Activated CD8-positive, alpha-beta memory T cell treated with anti-CD3 and anti-CD28 coated beads, Interleukin-2, amount 50 U/mL, for 1 hour (primary cell): Measurements from ENCODE around the gene ARL15.

Source experiments
- DNase-seq: peaks from one replicate; pipeline ENCODE4 v3.0.0-alpha.2; 2020; ENCODE audit errors: extremely low read depth

ARL15 gene

DNA sequence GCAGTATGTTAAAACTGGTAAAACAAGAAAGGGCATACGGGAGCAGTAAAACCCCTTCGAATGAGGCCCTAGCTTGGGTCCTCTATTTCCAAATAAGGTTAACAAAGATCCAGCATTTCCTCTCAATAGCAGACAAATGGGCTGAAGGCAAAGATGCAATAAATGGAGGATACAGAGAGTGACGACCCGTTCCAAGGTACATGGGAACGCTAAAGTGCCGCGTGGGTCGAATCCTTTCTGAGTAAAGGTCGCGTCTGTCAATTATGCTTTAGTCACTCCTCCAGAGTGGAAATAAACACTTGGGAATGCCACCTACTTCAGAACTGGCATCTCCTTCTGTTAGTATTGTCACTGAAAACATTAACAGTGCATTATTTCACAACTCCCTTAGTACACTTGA, 24.7 kb downstream of the ARL15 start:
- no peak for DNase-seq

DNA sequence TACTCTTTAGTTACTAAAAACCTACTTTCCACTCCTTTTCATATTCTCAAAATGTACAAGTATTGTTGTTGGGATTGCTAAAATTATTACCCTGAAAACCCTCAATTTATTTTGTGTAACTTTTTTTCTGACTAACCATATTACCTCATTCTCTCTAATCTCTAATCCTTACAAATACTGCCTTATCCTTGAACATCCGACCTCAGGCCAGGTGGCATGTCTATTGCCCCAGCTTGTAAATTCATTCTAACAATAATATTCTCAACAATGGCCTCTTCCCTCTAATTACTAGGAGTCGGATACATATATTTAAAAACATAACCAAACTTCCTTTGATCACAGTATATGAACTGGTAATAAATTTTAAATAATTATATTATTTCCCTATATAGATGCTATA, 25.8 kb downstream of the ARL15 start:
- DNase-seq, result no peak

DNA sequence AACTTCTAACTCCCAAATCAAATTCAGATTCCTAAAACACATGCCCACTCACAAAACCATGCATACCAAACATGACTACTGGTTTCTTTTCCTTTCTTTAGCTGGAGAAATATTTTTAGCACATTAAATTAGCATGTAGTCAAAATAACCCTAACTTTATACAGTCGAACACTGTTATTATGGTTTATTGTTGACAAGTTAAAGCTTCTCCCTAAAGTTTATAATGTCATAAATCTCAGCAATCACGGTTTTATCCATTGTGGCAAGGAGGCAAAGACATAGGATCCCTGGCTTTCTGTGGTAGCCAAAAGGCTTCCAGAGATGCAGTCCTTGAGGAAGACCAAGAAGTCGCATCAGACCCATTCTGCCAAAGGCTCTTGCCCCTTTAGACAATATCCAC, 27.5 kb downstream of the ARL15 start:
- DNase-seq, result no peak

- DNase-seq, result no peak
Observed at GRCh38 chr5:54281960-54282692, 28.2 kb downstream of the ARL15 start.

- no peak for DNase-seq
Observed at GRCh38 chr5:54279960-54280359, 30.4 kb downstream of the ARL15 start.

- no peak for DNase-seq
Observed at GRCh38 chr5:54278979-54279717, 31.2 kb downstream of the ARL15 start.

- DNase-seq, result no peak
Observed at GRCh38 chr5:54278036-54278830, 32.1 kb downstream of the ARL15 start.

GRCh38 chr5:54276048-54276447, 34.3 kb downstream of the ARL15 start:
- DNase-seq, result no peak

GRCh38 chr5:54275361-54275760, 35.0 kb downstream of the ARL15 start:
- no peak for DNase-seq

GRCh38 chr5:54274944-54275343, 35.4 kb downstream of the ARL15 start:
- no peak for DNase-seq

- no peak for DNase-seq
Observed at GRCh38 chr5:54273715-54274114, 36.7 kb downstream of the ARL15 start.

DNA sequence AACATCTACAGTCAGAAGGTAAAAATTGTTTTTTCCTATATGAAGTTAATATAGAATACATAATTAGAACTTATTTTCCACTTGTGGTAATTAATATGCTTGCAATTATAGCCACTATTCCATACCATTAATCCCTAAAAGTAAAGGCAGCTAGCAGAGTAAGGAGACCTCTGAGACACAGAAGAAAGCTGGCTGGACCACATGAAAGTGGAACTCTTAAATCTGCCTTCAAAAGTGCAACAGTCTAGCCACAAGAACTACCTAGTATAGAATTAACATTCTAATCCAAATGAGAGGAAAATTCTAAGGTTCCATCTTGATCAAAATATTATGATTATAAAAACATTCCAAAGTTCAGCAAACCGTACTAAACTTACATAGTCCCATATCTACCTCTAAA, 37.6 kb downstream of the ARL15 start:
- no peak for DNase-seq

DNA sequence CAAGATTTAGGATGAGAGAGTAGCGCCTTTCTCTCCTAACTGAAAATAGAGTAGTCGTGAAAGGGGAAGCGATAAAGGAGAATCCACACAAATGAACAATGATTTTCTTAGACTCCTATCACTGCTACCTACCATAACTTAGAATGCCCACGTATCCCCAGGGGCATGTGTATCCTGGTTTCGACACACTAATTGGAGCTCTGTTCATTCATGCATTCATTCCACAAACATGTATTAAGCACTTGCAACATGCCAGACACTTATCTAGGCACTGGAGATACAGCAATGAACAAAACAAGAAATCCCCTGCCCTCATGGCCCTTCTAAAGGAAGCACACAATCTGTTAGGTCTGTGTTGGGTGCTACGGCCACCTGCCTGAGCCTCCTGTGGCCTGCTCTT, 40.0 kb downstream of the ARL15 start:
- no peak for DNase-seq

DNA sequence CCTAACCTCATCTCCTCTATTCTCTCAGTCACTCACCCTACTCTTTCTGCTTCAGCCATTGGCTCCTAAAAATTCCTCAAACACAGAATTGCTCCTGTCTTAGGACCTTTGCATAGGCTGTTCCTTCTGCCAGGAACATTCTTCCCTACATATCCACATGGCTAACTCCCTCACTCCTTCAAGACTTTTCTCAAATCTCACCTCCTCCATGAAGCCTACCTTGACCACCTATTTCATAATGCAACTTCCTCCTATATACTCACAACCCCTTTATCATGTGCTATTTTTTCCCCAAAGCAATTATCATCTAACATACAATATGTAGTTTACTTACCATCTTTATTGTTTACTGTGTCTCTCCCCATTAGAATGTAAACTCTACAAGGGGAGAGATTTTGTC, 45.8 kb downstream of the ARL15 start:
- no peak for DNase-seq

- DNase-seq, result no peak
Observed at GRCh38 chr5:54263447-54263846, 46.9 kb downstream of the ARL15 start.

DNA sequence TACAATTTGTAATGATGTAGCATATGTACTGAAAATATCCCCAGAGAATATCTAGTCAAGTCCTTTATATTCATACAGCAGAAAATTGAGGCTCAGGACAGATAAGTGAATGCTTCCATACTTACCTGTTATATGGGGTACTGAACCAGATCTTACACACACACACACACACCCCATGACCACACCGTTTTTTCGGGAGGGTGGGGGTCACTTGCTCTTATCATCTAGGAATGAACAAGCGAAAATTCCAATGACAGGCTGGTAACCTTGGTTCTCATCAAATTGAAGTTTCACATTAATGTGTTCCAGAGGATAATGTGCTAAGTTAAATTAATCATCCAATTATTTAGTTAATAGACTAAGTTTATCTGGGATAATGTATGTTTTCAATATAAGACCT, 48.8 kb downstream of the ARL15 start:
- DNase-seq, result no peak

DNA sequence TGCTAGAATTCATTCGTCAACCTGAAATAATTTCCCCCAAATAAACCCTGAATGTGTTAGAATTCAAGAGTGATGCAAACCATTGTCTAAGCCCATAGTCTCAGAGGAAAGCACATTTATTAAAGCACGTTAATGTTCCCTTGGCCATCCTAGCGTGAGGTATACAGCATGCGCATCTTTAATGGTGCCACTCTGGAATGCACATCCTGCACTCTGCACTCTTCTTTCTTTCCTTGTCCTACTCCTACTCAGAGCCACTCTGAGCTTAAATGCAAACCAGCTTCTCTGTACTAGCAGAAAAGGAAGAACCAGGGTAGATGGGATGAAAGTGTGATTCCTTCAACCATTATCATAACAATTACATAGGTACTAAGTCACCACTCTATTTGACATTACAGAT, 50.4 kb downstream of the ARL15 start:
- DNase-seq, result no peak

DNA sequence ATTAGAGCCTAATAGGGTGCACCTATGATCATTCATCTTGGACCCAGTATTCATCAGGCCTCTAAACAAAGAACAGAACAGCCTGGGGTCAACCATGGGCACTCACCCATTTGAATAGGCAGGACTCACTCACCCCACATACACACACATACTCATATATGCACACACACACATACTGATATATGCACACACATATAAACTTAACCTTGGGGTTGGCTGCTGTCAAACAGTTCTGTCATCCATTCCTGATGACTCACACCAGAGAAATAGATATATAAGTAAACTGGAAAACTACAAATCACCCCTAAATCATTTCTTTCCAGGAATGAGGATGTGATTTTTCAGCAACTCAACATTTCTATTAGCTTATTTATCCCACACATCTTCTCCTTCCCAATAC, 51.3 kb downstream of the ARL15 start:
- no peak for DNase-seq

- DNase-seq, result no peak
Observed at GRCh38 chr5:54257366-54258118, 52.8 kb downstream of the ARL15 start.

DNA sequence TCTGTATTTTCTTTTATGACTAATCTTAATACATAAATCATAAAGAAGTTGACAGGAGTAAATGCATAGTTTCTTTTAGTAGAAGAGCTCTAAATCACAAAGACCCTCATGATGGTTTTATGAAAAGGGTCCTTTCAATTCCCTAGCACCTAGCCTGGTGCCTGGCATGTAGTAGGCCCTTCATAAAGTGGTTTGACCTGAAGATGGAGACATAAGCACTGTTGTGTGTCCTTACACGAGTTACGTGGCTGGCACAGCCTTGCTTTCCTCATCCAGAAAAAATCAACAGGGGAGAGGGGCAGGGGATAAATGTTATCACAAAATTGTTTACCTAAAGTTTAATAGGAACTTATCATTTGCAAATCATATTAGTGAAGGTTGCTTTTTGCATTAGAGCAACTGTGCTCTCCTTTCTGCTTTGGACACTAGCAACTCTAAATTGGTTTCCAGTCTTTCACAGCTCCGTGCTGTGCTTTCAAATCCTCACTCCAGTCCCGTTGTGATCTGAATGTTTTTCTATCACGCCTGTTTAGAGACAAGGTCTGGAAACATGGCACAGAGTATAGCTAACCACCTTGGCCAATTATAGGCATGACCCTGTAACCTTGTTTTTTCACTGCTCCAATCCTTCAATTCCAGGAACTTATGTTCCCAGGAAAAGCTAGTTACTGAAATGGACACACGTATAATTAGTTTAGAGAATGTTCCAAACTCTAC, 55.7 kb downstream of the ARL15 start:
- DNase-seq, result no peak

DNA sequence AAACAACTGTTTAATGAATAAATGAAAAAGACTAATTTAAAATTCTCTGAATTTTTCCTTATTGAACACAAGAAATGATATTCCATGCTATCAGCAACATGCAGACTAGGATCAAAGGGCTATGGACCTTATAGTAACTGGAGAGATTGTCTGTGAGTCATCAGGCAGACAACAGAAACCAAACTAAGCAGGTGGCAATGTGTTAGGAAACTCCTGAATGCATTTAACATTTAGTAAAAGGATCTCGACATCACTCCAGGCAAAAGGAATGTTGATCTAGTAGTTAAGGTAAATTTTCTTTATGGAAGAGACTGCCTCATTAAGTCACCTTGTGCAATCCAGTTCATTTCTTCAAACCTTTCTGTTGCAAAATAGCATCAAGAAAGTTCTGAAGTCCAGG, 58.4 kb downstream of the ARL15 start:
- DNase-seq, result no peak
